HepG2 (cell line): ENCODE results near the gene TSPAN31. TPM values are rescaled to one million over a fixed set of nuclear protein-coding genes. Genes with fewer than 3 reads are reported as not detected.

ENCODE experiments used
- DMTF1 ChIP-seq: sonication (generic); formaldehyde crosslinking; IDR thresholded peaks from 2 replicates; pipeline ENCODE4 v1.4.0; 2020; ENCODE audit warnings: mild to moderate bottlenecking, missing genetic modification reagents
- ZNF746 ChIP-seq: sonication (generic); formaldehyde crosslinking; IDR thresholded peaks from 2 replicates; pipeline ENCODE4 v1.8.0; 2022; ENCODE audit warnings: mild to moderate bottlenecking, missing genetic modification reagents
- polyA plus RNA-seq, 8 experiments: library from polyadenylated mRNA; depleted of rRNA in 3 of 8; stranded (reverse) in 7 of 8; unstranded in 1 of 8; fragments of >200 nt; fragmentation: Illumina TruSeq in 4 of 8; extraction: Trizol in 4 of 8; gene quantifications; 2 replicates each; pipeline versions ENCODE4 v1.2.1 to v1.2.3, GENCODE V29; 2011 to 2016; ENCODE audit warnings: low read depth in 4 of 8, missing spikeins in 1 of 8, mixed read lengths in 1 of 8; ENCODE audit not compliant: insufficient read depth in 1 of 8
- total RNA-seq, 5 experiments: library from RNA; depleted of rRNA; stranded (reverse); fragments of >200 nt; fragmentation: Illumina TruSeq; extraction: Trizol; gene quantifications; 2 replicates each; pipeline ENCODE4 v1.2.3, GENCODE V29; 2016; ENCODE audit warnings: low read depth in 1 of 5
- TF ChIP-seq, protein P1 (sequence below), 2 experiments: sonication (generic) in 1 of 2; formaldehyde crosslinking in 1 of 2; IDR thresholded peaks; 2 replicates each; pipeline versions ENCODE4 v1.4.0 to v1.6.1; 2016 to 2020; ENCODE audit warnings: borderline replicate concordance in 1 of 2, low read depth in 1 of 2, mild to moderate bottlenecking in 1 of 2, missing genetic modification reagents in 1 of 2
- TF ChIP-seq, protein P2 (sequence below): sonication (generic); formaldehyde crosslinking; IDR thresholded peaks from 2 replicates; pipeline ENCODE4 v1.4.0; 2020; ENCODE audit warnings: missing genetic modification reagents

The TSPAN31 gene
- total and polyA plus RNA-seq, 2 of the 13 experiments (the other 11 are each of a cell fraction or from before 2014, with no cell fraction given) = 10.4 to 24.6 TPM

DNA sequence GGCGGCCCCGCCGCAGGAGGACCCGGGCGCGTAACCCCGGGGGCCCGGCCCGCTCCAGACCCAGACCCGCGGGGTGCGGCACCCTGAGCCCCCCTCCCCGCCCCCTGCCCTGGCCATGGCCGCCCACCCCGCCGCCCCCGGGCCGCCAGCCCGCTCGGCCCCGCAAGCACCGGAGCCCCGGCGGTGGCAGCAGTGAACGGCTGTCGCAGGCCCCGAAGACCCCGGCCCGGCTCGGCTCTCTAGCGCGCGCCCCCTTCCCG lies 10.3 kb downstream of the TSPAN31 start (continued):
- TF ChIP-seq, protein P1, sequence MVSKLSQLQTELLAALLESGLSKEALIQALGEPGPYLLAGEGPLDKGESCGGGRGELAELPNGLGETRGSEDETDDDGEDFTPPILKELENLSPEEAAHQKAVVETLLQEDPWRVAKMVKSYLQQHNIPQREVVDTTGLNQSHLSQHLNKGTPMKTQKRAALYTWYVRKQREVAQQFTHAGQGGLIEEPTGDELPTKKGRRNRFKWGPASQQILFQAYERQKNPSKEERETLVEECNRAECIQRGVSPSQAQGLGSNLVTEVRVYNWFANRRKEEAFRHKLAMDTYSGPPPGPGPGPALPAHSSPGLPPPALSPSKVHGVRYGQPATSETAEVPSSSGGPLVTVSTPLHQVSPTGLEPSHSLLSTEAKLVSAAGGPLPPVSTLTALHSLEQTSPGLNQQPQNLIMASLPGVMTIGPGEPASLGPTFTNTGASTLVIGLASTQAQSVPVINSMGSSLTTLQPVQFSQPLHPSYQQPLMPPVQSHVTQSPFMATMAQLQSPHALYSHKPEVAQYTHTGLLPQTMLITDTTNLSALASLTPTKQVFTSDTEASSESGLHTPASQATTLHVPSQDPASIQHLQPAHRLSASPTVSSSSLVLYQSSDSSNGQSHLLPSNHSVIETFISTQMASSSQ (IDR thresholded peaks at IDR 0.05; ENCODE audit: low read depth) = no peak
- TF ChIP-seq, protein P1 (CRISPR knock-in tag; IDR thresholded peaks at IDR 0.05; ENCODE audit: borderline replicate concordance) = no peak
- TF ChIP-seq ZNF746 (CRISPR knock-in tag) (no peak), DMTF1 (CRISPR knock-in tag) (no peak)
- TF ChIP-seq, protein P2, sequence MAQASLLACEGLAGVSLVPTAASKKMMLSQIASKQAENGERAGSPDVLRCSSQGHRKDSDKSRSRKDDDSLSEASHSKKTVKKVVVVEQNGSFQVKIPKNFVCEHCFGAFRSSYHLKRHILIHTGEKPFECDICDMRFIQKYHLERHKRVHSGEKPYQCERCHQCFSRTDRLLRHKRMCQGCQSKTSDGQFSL (CRISPR knock-in tag) = no peak
